HL-60 (cell line): Measurements from ENCODE around the gene AIFM2.
"Not testable (repeated sequence)": the region's sequence is repeated elsewhere in the genome, so short reads cannot be mapped to it uniquely, and the experiment has no call there.

Experiments
- DNase-seq, 2 experiments: peaks; one replicate each; pipeline ENCODE4 v3.0.0-alpha.2; 2010 to 2020; ENCODE audit warnings: low read depth in 1 of 2, low spot score in 1 of 2
- H3K27ac ChIP-seq: fragments of 250-450 bp; sonication (Bioruptor Pico); replicated peaks from 2 replicates; pipeline ENCODE4 v1.5.1; 2020; ENCODE audit warnings: mild to moderate bottlenecking, moderate library complexity
- H3K27me3 ChIP-seq: fragments of 250-450 bp; sonication (Bioruptor Pico); 2 replicates; pipeline ENCODE4 v1.5.1; 2021; ENCODE audit warnings: mild to moderate bottlenecking, moderate library complexity; ENCODE audit not compliant: insufficient read depth, poor library complexity, severe bottlenecking
- H3K4me3 ChIP-seq: replicated peaks from 2 replicates; pipeline ENCODE4 v1.5.1; 2011; ENCODE audit warnings: mild to moderate bottlenecking, control low read depth, low read length; ENCODE audit not compliant: insufficient read depth
- GABPA ChIP-seq: IDR thresholded peaks from 2 replicates; pipeline ENCODE4 v1.6.1; 2012; ENCODE audit warnings: low read depth
- POLR2AphosphoS5 ChIP-seq: IDR thresholded peaks from 2 replicates; pipeline ENCODE4 v1.6.1; 2012; ENCODE audit warnings: low read depth
- SPI1 ChIP-seq: IDR thresholded peaks from 2 replicates; pipeline ENCODE4 v1.6.1; 2012; ENCODE audit warnings: low read depth, mild to moderate bottlenecking, borderline replicate concordance
- TF ChIP-seq, protein P1 (sequence below): IDR thresholded peaks from 2 replicates; pipeline ENCODE4 v1.6.1; 2012; ENCODE audit warnings: low read depth; ENCODE audit not compliant: insufficient replicate concordance
- TF ChIP-seq, protein P2 (sequence below): IDR thresholded peaks from one replicate; pipeline ENCODE4 v1.5.1; 2011; ENCODE audit warnings: low read length, control low read depth, inconsistent platforms; ENCODE audit not compliant: insufficient read depth

AIFM2 gene

DNA sequence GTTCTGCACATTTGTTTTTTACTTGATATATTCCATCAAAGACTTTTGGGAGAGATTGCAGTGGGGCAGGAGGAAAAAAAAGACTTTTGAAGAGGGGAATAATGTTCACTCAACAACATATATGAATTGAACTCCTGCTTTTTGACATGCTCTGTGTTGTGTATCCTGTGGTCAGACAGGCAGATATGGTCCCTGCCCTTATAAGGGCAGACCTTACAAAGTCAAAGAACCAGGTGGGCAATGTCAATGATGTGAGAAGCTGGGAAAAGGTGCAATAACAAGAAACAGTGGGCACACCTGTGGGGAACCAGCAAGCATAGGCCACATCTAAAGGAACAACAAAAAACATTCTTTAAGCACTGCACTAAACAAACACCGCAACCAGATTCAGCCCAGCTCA, 8.2 kb downstream of the AIFM2 start:
- TF ChIP-seq SPI1 (no peak), POLR2AphosphoS5 (no peak), GABPA (no peak)
- TF ChIP-seq, protein P1, sequence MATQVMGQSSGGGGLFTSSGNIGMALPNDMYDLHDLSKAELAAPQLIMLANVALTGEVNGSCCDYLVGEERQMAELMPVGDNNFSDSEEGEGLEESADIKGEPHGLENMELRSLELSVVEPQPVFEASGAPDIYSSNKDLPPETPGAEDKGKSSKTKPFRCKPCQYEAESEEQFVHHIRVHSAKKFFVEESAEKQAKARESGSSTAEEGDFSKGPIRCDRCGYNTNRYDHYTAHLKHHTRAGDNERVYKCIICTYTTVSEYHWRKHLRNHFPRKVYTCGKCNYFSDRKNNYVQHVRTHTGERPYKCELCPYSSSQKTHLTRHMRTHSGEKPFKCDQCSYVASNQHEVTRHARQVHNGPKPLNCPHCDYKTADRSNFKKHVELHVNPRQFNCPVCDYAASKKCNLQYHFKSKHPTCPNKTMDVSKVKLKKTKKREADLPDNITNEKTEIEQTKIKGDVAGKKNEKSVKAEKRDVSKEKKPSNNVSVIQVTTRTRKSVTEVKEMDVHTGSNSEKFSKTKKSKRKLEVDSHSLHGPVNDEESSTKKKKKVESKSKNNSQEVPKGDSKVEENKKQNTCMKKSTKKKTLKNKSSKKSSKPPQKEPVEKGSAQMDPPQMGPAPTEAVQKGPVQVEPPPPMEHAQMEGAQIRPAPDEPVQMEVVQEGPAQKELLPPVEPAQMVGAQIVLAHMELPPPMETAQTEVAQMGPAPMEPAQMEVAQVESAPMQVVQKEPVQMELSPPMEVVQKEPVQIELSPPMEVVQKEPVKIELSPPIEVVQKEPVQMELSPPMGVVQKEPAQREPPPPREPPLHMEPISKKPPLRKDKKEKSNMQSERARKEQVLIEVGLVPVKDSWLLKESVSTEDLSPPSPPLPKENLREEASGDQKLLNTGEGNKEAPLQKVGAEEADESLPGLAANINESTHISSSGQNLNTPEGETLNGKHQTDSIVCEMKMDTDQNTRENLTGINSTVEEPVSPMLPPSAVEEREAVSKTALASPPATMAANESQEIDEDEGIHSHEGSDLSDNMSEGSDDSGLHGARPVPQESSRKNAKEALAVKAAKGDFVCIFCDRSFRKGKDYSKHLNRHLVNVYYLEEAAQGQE: no peak
- TF ChIP-seq, protein P2, sequence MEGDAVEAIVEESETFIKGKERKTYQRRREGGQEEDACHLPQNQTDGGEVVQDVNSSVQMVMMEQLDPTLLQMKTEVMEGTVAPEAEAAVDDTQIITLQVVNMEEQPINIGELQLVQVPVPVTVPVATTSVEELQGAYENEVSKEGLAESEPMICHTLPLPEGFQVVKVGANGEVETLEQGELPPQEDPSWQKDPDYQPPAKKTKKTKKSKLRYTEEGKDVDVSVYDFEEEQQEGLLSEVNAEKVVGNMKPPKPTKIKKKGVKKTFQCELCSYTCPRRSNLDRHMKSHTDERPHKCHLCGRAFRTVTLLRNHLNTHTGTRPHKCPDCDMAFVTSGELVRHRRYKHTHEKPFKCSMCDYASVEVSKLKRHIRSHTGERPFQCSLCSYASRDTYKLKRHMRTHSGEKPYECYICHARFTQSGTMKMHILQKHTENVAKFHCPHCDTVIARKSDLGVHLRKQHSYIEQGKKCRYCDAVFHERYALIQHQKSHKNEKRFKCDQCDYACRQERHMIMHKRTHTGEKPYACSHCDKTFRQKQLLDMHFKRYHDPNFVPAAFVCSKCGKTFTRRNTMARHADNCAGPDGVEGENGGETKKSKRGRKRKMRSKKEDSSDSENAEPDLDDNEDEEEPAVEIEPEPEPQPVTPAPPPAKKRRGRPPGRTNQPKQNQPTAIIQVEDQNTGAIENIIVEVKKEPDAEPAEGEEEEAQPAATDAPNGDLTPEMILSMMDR: no peak
- no peaks in the 10 kb centered on the region for H3K27me3 ChIP-seq
- no peak overlapping the region for H3K27ac ChIP-seq
- H3K4me3 ChIP-seq: no peak overlapping the region
- DNase-seq: no peak

DNA sequence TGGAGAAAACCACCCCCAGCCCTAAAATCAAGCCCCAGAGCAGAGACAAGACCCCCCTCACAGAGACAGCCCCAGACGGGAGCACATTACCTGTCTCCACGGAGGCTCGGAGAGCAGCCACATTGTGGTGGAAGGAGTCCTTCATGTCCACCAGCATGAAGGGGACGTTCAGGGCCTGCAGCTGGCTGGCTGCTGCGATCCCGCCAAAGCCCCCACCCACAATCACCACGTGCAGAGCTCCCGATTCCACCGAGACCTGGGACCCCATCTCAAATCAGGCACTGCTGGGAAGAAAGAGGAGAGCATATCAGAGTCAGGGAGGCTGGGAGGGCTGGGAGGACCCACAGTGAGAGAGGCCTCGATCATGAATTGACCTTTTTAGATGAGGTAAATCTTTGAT, 8.8 kb downstream of the AIFM2 start:
- no peak overlapping the region for H3K27ac ChIP-seq
- no peak for DNase-seq
- TF ChIP-seq, protein P2: no peak
- TF ChIP-seq, protein P1: no peak
- no peak for TF ChIP-seq GABPA
- TF ChIP-seq SPI1: no peak
- TF ChIP-seq POLR2AphosphoS5: no peak
- no peak overlapping the region for H3K4me3 ChIP-seq
- no peaks in the 10 kb centered on the region for H3K27me3 ChIP-seq

DNA sequence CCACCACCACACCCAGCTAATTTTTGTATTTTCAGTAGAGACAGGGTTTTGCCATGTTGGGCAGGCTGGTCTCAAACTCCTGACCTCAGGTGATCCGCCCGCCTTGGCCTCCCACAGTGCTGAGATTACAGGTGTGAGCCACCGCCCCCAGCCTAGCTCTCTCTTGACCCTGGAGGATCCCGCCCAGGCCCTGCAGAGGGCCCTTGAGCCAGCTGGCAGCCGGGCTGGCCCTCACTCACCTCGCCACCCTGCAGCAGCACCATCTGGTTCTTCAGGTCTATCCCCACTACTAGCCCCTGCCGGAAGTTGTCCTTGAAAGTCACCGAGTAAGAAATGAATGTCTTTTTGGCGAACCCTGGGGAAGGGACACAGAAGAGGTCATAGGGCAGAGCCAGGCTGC, 9.5 kb downstream of the AIFM2 start:
- not testable (repeated sequence) for H3K27me3 ChIP-seq

DNA sequence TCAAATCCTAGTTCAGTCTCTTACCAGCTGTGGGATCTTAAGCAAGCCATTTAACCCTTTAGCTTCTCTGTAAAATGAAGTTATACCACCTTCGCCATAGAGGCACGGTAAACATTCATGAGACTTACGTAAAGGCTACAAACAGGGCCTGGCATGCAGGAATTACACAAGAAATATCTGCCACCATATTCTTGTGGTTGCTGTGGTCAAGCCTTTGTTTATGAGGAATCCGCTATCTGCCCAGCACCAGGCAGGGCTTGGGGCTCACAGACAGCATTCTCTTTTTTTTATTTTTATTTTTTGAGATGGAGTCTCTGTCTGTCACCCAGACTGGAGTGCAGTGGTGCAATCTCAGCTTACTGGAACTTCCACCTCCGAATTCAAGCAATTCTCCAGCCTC, 9.9 kb downstream of the AIFM2 start:
- Histone ChIP-seq H3K27ac (no peak overlapping the region), H3K4me3 (no peak overlapping the region), H3K27me3 (no peaks in the 10 kb centered on the region)
- peak; percentile 78 for TF ChIP-seq POLR2AphosphoS5
- TF ChIP-seq, protein P1: no peak
- TF ChIP-seq, protein P2: no peak
- DNase-seq: peak; percentile 63 to 80

More for the DNA sequence above, 9.5 kb downstream of the AIFM2 start:
- H3K4me3 ChIP-seq, DNase-seq, H3K27ac ChIP-seq: not testable (repeated sequence)
